HepG2 (cell line): ENCODE results near the gene TMEM156.

Experiments
- AGO2 ChIP-seq: fragments of 200-400 bp; formaldehyde crosslinking; optimal IDR thresholded peaks from 2 replicates; pipeline ENCODE3; 2017; ENCODE audit warnings: mild to moderate bottlenecking, low read depth, low read length, moderate library complexity
- CBX2 ChIP-seq, 2 experiments: fragments of 200-600 bp in 1 of 2; sonication (generic); formaldehyde crosslinking in 1 of 2; IDR thresholded peaks; 2 replicates each; pipeline versions ENCODE4 v1.7.0 to v1.8.1; 2018 to 2022; ENCODE audit warnings: low read depth in 2 of 2, low read length in 1 of 2, mild to moderate bottlenecking in 1 of 2, missing genetic modification reagents in 1 of 2
- CTCF ChIP-seq: sonication (generic); formaldehyde crosslinking; IDR thresholded peaks from 2 replicates; pipeline ENCODE4 v1.5.0; 2020; ENCODE audit warnings: mild to moderate bottlenecking, missing genetic modification reagents, moderate library complexity
- MZF1 ChIP-seq: sonication (generic); formaldehyde crosslinking; IDR thresholded peaks from 2 replicates; pipeline ENCODE4 v1.8.1; 2023; ENCODE audit warnings: mild to moderate bottlenecking, missing genetic modification reagents, borderline replicate concordance
- POLR2A ChIP-seq, 2 experiments: IDR thresholded peaks; 2 replicates each; pipeline ENCODE4 v1.6.1; 2011; ENCODE audit warnings: low read depth in 2 of 2, low read length in 2 of 2, mild to moderate bottlenecking in 1 of 2, moderate library complexity in 1 of 2; ENCODE audit not compliant: insufficient read depth in 1 of 2
- SIN3A ChIP-seq: IDR thresholded peaks from 2 replicates; pipeline ENCODE4 v1.6.1; 2011; ENCODE audit warnings: low read depth, mild to moderate bottlenecking, control low read depth, low read length, borderline replicate concordance
- ZBTB1 ChIP-seq: sonication (generic); formaldehyde crosslinking; IDR thresholded peaks from 2 replicates; pipeline ENCODE4 v1.4.0; 2020; ENCODE audit warnings: missing genetic modification reagents, borderline replicate concordance
- ZNF580 ChIP-seq: IDR thresholded peaks from 2 replicates; pipeline ENCODE4 v1.6.1; 2016; ENCODE audit warnings: low read depth, borderline replicate concordance
- ZNF619 ChIP-seq: sonication (generic); formaldehyde crosslinking; IDR thresholded peaks from 2 replicates; pipeline ENCODE4 v1.4.0; 2020; ENCODE audit warnings: mild to moderate bottlenecking, missing genetic modification reagents
- ZNF710 ChIP-seq: sonication (generic); formaldehyde crosslinking; IDR thresholded peaks from 2 replicates; pipeline ENCODE4 v1.5.0; 2020; ENCODE audit warnings: mild to moderate bottlenecking, missing genetic modification reagents, borderline replicate concordance
- ZNF747 ChIP-seq: sonication (generic); formaldehyde crosslinking; IDR thresholded peaks from 2 replicates; pipeline ENCODE4 v1.8.1; 2023; ENCODE audit warnings: missing genetic modification reagents, mild to moderate bottlenecking, borderline replicate concordance

GRCh38 chr4:38964942-38965775, 67.0 kb downstream of the TMEM156 start:
- TF ChIP-seq ZNF580 (CRISPR knock-in tag) (no peak), ZNF710 (no peak), CBX2 (IDR thresholded peaks at IDR 0.05; ENCODE audit: low read depth, low read length) (no peak), CBX2 (CRISPR knock-in tag; IDR thresholded peaks at IDR 0.05; ENCODE audit: low read depth) (no peak), POLR2A (IDR thresholded peaks at IDR 0.05; ENCODE audit: insufficient read depth in 1 of 2, low read depth in 2 of 2, low read length in 2 of 2) (no peak), MZF1 (CRISPR knock-in tag) (no peak), AGO2 (no peak), ZNF747 (CRISPR knock-in tag) (no peak), SIN3A (no peak), ZNF619 (no peak), ZBTB1 (CRISPR knock-in tag) (no peak), CTCF (CRISPR knock-in tag) (no peak)
